ENCODE data around the gene NFKBIE. TPM values are rescaled to one million over a fixed set of nuclear protein-coding genes. Genes with fewer than 3 reads are reported as not detected.

NFKBIE gene
- total and polyA plus RNA-seq, 9 of the 15 experiments (the other 6 are each of a cell fraction or from before 2014, with no cell fraction given) = 2.1 to 16.4 (median 11.7) TPM

DNA sequence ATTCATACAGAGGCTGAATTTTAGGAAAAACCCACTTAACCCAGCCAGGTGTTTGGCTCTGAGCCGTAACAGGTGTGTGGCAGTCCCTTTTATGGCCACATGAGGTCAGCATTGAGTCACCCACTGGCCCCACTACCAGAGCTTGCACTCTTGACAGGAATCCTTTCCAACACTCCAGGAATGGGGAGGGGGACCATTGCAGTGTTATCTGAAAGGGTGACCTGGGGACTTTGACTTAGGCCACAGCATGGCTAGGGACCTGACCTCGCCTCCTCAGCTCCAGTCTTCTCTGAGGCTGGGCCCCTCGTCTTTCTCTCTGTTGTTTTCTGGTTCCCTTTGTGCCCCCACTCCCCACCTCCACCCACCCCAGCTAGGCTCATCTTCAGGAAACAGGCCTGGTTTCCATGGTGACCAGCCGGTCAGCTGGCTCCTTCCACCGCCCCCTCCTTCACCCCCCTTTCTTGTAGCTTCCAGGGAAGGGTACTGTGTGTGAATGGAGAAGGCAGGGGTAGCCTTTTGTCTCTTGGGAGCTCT, 2.8 kb upstream of the NFKBIE start (continued):
- TF ChIP-seq NR2C2 (CRISPR knock-in tag; IDR thresholded peaks at IDR 0.05) = peak; percentile 22; the same call in 1 of the 2 replicates
- no peak for TF ChIP-seq NR2C2 (tag; IDR thresholded peaks at IDR 0.05)
- TF ChIP-seq BHLHE40 (IDR thresholded peaks at IDR 0.05; ENCODE audit: low read length) = no peak
- TF ChIP-seq CREB1 (IDR thresholded peaks at IDR 0.05) = no peak
- no peak for TF ChIP-seq CREB1 (CRISPR knock-in tag; IDR thresholded peaks at IDR 0.05)
- no peak for TF ChIP-seq JUND (IDR thresholded peaks at IDR 0.05; ENCODE audit: borderline replicate concordance, low read depth, low read length)
- no peak for TF ChIP-seq JUND (tag; IDR thresholded peaks at IDR 0.05; ENCODE audit: borderline replicate concordance, low read depth, low read length)
- no peak for TF ChIP-seq ZZZ3 (IDR thresholded peaks at IDR 0.05)
- TF ChIP-seq FOXM1 (IDR thresholded peaks at IDR 0.05; ENCODE audit: low read depth) = no peak
- TF ChIP-seq FOXM1 (CRISPR knock-in tag; IDR thresholded peaks at IDR 0.05; ENCODE audit: low read depth) = no peak
- 0 out of 2 replicates have a peak, but pooled peaks have one; percentile 38 for TF ChIP-seq CREM (IDR thresholded peaks at IDR 0.05; ENCODE audit: low read depth)
- TF ChIP-seq SLC30A9 (CRISPR knock-in tag; IDR thresholded peaks at IDR 0.05) = no peak
- TF ChIP-seq RBM17 (IDR thresholded peaks at IDR 0.05; ENCODE audit: borderline replicate concordance, low read depth, low read length) = no peak
- no peak for TF ChIP-seq PHF8 (IDR thresholded peaks at IDR 0.05; ENCODE audit: borderline replicate concordance, low read length)
- peak; percentile 90 for TF ChIP-seq SMC3 (conservative IDR thresholded peaks at IDR 0.05; ENCODE audit: insufficient read depth, low read depth, low read length)
- no peak for TF ChIP-seq BACH1 (tag; IDR thresholded peaks at IDR 0.05)
- TF ChIP-seq ESRRA (IDR thresholded peaks at IDR 0.05; ENCODE audit: borderline replicate concordance, low read depth) = peak; percentile 72
- no peak for TF ChIP-seq NFATC3 (IDR thresholded peaks at IDR 0.05)
- no peak for TF ChIP-seq RBM22 (IDR thresholded peaks at IDR 0.05; ENCODE audit: low read depth, low read length, poor library complexity, severe bottlenecking)
- TF ChIP-seq ZFP1 (CRISPR knock-in tag; IDR thresholded peaks at IDR 0.05) = no peak
- TF ChIP-seq ZNF184 (CRISPR knock-in tag; IDR thresholded peaks at IDR 0.05) = no peak
- TF ChIP-seq FOXA3 (CRISPR knock-in tag; conservative IDR thresholded peaks at IDR 0.05 in 1 of 2, IDR thresholded peaks at IDR 0.05 in 1 of 2) = no peak
- TF ChIP-seq KLF1 (tag; IDR thresholded peaks at IDR 0.05) = no peak
- TF ChIP-seq, protein P1, sequence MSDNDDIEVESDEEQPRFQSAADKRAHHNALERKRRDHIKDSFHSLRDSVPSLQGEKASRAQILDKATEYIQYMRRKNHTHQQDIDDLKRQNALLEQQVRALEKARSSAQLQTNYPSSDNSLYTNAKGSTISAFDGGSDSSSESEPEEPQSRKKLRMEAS (CRISPR knock-in tag; IDR thresholded peaks at IDR 0.05) = no peak
- no peak for TF ChIP-seq ELF2 (CRISPR knock-in tag; IDR thresholded peaks at IDR 0.05)
- TF ChIP-seq, protein P2, sequence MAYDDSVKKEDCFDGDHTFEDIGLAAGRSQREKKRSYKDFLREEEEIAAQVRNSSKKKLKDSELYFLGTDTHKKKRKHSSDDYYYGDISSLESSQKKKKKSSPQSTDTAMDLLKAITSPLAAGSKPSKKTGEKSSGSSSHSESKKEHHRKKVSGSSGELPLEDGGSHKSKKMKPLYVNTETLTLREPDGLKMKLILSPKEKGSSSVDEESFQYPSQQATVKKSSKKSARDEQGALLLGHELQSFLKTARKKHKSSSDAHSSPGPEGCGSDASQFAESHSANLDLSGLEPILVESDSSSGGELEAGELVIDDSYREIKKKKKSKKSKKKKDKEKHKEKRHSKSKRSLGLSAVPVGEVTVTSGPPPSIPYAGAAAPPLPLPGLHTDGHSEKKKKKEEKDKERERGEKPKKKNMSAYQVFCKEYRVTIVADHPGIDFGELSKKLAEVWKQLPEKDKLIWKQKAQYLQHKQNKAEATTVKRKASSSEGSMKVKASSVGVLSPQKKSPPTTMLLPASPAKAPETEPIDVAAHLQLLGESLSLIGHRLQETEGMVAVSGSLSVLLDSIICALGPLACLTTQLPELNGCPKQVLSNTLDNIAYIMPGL (CRISPR knock-in tag; IDR thresholded peaks at IDR 0.05) = no peak
- TF ChIP-seq ZNF316 (IDR thresholded peaks at IDR 0.05) = no peak
- TF ChIP-seq ZNF174 (CRISPR knock-in tag; IDR thresholded peaks at IDR 0.05) = no peak
- TF ChIP-seq, protein P3, sequence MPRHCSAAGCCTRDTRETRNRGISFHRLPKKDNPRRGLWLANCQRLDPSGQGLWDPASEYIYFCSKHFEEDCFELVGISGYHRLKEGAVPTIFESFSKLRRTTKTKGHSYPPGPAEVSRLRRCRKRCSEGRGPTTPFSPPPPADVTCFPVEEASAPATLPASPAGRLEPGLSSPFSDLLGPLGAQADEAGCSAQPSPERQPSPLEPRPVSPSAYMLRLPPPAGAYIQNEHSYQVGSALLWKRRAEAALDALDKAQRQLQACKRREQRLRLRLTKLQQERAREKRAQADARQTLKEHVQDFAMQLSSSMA (CRISPR knock-in tag; IDR thresholded peaks at IDR 0.05) = no peak
- peak; percentile 27; the same call in 1 of the 2 replicates for TF ChIP-seq CBFA2T3 (IDR thresholded peaks at IDR 0.05)
